Stimulated activated CD8-positive, alpha-beta memory T cell treated with anti-CD3 and anti-CD28 coated beads, Interleukin-15, amount 100 ng/mL, for 24 hours (primary cell): ENCODE results near the gene CBR4.
"Not testable (repeated sequence)": the region's sequence is repeated elsewhere in the genome, so short reads cannot be mapped to it uniquely, and the experiment has no call there.

Experiments
- DNase-seq: peaks from one replicate; pipeline ENCODE4 v3.0.0-alpha.2; 2020; ENCODE audit warnings: low read depth

The CBR4 gene

DNA sequence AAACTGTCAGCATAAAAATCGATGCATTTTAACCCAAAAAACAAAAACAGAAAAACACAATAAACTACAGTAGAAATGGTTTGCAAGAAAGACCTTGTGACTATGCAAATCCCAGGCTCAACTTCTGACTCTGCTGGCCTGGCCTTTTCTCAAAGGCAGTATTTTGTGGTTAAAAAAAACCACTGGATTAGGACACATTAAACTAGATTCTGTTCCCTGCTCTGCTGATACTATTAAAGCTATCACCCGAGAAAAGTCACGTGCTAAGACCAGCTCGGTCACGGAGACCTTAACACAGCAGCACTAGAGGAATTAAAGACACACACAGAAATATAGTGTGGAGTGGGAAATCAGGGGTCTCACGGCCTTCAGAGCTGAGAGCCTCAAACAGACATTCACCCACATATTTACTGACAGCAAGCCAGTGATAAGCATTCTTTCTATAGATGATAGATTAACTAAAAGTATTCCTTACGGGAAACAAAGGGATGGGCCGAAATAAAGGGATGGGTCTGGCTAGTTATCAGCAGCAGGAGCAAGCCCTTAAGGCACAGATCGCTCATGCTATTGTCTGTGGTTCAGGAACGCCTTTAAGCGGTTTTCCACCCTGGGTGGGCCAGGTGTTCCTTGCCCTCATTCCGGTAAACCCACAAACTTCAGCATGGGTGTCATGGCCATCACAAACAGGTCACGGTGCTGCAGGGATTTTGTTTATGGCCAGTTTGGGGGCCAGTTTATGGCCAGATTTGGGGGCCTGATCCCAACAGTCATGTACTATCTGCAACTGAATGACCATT lies 16.1 kb downstream of the CBR4 start:
- no peak for DNase-seq

DNA sequence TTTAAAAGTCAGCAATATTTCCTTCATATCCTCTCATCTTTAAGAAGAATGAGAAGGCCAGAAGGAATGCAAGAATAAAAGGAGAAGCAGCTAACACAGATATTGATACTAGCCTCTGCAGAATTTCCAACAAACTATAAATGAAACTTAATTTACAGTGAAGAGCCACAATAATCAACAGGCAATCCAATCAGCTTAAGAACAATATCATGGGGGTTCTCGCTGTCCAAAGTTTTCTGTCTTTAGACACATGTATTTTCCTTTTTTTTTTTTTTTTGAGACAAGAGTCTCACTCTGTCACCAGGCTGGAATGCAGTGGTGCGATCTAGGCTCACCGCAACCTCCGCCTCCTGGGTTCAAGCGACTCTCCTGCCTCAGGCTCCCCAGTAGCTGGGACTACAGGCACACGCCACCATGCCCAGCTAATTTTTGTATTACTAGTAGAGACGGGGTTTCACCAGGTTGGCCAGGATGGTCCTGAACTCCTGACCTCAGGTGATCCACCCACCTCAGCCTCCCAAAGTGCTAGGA lies 17.0 kb downstream of the CBR4 start:
- not testable (repeated sequence) for DNase-seq

DNA sequence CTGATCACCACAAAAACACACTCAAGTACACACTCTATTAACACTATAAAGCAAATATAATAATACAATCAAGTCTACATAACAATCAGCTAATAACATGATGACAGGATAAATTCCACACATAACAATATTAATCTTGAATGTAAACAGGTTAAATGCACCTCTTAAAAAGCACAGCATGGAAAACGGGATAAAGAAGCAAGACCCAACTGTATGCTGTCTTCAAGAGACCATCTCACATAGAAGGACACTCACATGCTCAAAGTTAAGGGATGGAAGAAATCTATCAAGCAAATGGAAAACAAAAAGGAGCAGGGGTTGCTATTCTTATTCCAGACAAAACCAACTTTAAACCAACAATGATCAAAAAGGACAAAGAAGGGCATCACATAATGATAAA lies 28.1 kb downstream of the CBR4 start:
- no peak for DNase-seq

DNA sequence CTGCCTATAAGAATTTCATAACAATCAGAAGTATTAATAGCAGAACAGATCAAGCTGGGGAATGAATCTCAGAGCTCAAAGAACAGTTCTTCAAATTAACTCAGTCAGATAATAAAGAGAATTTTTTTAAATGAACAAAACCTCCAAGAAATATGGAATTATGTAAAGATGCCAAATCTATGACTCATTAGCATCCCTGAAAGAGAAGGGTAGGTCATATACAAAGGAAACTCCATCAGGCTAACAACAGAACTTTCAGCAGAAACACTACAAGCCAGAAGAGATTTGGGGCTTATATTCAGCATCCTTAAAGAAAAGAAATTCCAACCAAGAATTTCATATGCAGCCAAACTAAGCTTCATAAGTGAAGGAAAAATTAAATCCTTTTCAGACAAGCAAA lies 28.6 kb downstream of the CBR4 start:
- no peak for DNase-seq

DNA sequence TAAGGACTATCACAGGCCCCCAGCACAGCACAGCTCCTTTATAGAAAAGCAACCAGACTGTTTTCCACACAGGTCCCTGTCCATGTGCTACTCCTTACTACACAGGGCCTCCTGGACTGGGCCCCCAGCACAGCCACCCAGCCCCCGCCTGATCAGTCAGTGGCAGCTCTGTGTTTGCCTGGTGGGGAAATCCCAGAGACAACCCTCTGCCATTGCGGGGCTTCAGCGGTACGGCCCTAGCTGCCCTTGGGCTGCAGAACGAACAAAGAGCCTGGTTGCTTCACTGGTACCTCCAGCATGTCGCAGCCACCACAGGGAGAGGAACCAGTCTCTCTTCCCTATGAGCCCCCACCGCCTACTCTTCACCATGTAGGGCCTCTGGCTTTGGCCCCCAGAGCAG lies 30.7 kb downstream of the CBR4 start:
- no peak for DNase-seq

DNA sequence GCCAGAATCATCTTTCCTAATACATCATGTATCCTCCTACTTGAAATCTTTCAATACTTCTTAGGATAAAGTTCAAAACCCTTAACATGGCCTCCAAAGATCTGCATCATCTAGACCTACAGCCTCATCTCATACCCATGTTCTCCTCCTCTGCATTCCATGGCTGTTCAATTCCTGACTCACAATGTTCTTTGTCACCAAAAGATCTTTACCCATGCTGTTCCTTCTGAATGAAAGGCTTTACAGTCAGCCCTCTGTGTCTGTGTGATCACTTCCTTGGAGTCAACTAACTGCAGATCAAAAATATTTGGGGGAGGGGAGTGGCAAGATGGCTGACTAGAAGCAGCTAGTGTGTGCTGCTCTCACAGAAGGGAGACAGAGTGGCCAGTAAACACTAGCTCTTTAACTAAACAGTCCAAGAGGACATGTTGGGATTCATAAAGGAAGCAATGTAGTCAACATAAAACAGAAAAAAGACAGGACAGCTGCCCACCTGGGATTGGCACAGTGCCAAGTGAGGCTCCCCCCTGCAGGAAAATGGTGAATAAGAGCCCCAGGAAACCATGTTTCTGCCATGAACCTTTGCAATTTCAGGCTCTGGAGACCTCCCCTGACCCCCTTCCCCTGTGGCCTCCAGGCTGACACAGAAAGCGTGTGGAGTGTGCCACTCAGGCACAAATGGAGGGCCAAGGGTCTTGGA lies 31.9 kb downstream of the CBR4 start:
- DNase-seq = no peak

DNA sequence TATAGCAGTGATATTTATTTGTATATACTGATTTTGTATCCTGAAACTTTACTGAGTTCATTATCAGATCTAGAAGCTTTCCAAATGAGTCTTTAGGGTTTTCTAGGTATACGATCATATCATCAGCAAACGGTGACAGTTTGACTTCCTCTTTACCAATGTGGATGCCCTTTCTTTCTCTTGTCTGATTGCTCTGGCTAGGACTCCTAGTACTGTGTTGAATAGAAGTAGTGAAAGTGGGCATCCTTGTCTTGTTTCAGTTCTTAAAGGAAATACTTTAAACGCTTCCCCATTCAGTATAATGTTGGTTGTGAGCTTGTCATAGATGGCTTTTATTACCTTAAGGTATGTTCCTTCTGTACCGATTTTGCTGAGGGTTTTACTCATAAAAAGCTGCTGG lies 37.5 kb downstream of the CBR4 start:
- no peak for DNase-seq

DNA sequence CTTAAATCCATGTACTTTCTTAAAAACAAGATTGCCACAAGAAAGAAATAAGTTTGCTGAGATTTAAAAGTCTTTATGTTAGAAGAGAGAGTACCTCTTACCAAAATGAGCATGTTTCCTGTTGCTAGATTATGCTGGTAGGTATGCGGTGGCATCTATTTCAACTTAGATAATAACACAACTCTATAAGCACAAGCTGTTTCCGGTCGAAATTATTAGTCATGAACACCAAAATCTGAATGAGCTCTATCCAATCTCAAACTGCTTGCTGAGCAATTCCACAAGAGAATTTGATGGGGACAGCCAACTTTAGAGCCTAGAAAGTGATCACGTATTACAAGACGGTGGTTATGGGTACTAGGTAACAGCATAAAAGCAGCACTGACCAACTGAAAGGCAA lies 49.3 kb downstream of the CBR4 start:
- DNase-seq = no peak

DNA sequence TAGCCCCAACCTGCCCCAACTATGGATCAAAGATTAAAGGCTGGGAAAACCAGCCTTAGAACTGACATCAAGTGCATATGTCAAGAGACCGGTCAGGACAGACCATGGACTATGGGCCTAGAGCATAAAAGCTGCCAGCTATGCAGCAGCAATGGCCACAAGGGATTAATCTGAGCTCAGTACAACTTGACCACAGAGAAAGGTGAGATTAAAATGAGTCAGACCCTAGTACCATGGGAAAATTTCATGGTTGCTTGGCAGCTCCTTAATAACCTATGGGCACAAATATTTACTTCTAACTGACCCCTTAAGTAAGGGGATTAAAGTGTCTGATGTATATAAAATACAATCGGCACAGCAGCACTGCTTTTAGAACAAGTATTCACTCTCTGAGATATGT lies 54.4 kb downstream of the CBR4 start:
- no peak for DNase-seq

DNA sequence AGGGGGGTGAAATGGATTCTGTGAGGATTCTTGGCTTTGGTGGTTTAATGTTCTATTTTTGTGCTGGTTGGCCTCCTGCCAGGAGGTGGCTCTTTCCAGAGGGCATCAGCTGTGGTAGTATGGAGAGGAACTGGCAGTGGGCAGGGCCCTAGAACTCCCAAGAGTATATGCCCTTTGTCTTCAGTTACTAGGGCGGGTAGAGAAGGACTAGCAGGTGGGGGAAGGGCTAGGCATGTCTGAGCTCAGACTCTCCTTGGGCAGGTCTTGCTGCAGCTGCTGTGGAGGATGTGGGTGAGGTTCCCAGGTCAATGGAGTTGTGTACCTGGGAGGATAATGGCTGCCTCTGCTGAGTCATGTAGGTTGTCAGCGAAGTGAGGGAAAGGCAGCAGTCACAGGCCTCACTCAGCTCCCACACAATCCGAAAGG lies 57.2 kb downstream of the CBR4 start:
- DNase-seq = not testable (repeated sequence)

DNA sequence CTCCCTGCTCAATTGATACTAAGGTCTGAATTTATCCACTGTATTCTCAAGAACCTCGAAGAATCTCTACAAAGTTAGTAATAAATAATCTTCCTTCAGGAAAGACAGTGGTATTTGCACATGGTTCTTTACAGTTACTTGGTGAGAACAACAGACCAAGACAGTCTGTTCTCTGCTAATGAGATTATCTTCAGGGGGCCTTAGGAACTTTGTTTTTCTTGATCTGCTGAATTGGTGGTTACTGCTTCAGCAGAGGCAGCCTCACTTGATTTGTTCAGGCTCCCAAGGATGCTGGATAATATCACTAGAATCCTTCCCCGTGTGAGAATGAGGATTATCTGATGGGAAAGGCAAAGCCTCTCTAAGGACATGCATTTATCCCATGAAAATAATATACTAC lies 64.8 kb downstream of the CBR4 start:
- DNase-seq = no peak

DNA sequence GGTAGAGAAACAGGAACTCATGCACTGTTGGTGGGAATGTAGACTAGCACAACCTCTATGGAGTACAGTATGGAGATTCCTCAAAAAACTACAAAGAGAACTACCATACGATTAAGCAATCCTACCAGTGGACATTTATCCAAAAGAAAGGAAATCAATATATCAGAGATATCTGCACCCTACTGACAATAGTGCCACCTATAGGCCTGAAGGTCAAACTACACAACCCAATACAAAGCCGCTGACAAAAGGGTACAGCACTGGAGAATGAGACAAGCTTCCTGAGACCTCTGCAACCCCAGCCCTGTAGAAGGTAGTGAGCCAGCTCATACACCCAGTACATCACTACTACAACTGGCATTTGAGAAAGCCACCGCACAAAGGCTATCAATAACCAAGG lies 67.1 kb downstream of the CBR4 start:
- DNase-seq = no peak
